Activated CD4-positive, alpha-beta memory T cell treated with anti-CD3 and anti-CD28 coated beads, Interleukin-2, amount 10 ng/mL, durations not matched to agents 7 days and 5 days (primary cell): ENCODE measurements around the gene LRRC55. TPM values are rescaled to one million over a fixed set of nuclear protein-coding genes. Genes with fewer than 3 reads are reported as not detected.

Experiments
- CTCF ChIA-PET: fragments of 350-600 bp; sonication (Branson Sonifier 250); formaldehyde crosslinking; loops from one replicate; lab custom pipeline; 2021; ENCODE audit warnings: antibody characterized with exemption, inconsistent platforms; lab: Charles Lee
- POLR2A ChIA-PET: fragments of 350-600 bp; sonication (Branson Sonifier 250); formaldehyde crosslinking; loops from one replicate; lab custom pipeline; 2021; ENCODE audit warnings: antibody characterized with exemption; lab: Charles Lee
- DNase-seq: peaks from one replicate; pipeline ENCODE4 v3.0.0-alpha.2; 2020
- H3K27ac Mint-ChIP-seq: one replicate; pipeline ENCODE4 v1.8.0; 2021; ENCODE audit warnings: mild to moderate bottlenecking, mixed read lengths
- H3K27me3 Mint-ChIP-seq: one replicate; pipeline ENCODE4 v1.8.0; 2021; ENCODE audit warnings: mixed read lengths
- H3K36me3 Mint-ChIP-seq: one replicate; pipeline ENCODE4 v1.8.0; 2021; ENCODE audit warnings: low read depth, mixed read lengths
- H3K4me1 Mint-ChIP-seq: one replicate; pipeline ENCODE4 v1.8.0; 2021; ENCODE audit warnings: mixed read lengths
- H3K4me3 Mint-ChIP-seq: one replicate; pipeline ENCODE4 v1.8.0; 2021; ENCODE audit warnings: mild to moderate bottlenecking, mixed read lengths
- H3K9me3 Mint-ChIP-seq: one replicate; pipeline ENCODE4 v1.8.0; 2021; ENCODE audit warnings: mixed read lengths
- total RNA-seq, 2 experiments: library from RNA; stranded (reverse); gene quantifications; one replicate each; pipeline ENCODE4 v1.2.3, GENCODE V29; 2021

LRRC55 gene, protein sequence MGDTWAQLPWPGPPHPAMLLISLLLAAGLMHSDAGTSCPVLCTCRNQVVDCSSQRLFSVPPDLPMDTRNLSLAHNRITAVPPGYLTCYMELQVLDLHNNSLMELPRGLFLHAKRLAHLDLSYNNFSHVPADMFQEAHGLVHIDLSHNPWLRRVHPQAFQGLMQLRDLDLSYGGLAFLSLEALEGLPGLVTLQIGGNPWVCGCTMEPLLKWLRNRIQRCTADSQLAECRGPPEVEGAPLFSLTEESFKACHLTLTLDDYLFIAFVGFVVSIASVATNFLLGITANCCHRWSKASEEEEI
- not detected for total RNA-seq

- no peaks in the 10 kb centered on the region for H3K4me1 Mint-ChIP-seq
- H3K27ac Mint-ChIP-seq = no peak within 1 kb of the TSS
- ChIA-PET POLR2A (no interaction called here), CTCF (no interaction called here)
- H3K36me3 Mint-ChIP-seq = no peaks in the 10 kb centered on the region
- no peaks in the 10 kb centered on the region for H3K9me3 Mint-ChIP-seq
- no peak for DNase-seq
- peaks cover 15% of the 10 kb centered on the region for H3K27me3 Mint-ChIP-seq
- no peak within 1 kb of the TSS for H3K4me3 Mint-ChIP-seq
Observed at GRCh38 chr11:57181678-57182305, at the start of gene LRRC55. LRRC55 (plus strand) TSS chr11:57181953; CDS start chr11:57182023, 70 bp downstream.

GRCh38 chr11:57133366-57134038, 48.3 kb upstream of the LRRC55 start:
- Mint-ChIP-seq H3K4me3 (no peak overlapping the region), H3K27ac (no peak overlapping the region)
- POLR2A ChIA-PET = no interaction called here

DNA sequence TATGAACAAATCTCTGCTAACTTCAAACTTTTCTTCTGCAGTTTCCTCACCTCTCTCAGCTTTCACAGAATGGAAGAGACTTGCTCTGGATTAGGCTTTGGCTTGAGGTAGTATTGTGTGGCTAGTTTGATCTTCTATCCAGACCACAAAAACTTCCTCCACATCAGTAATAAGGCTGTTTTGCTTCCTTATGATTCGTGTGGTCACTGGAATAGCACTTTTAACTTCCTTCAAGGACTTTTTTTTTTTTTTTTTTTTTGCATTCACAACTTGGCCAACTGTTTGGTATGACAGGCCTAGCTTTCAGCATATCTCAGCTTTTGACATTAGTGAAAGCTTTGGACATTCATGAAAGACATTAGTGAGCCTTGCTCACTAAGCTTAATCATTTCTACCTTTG, 47.5 kb upstream of the LRRC55 start:
- Mint-ChIP-seq H3K9me3 (no peaks in the 10 kb centered on the region), H3K27ac (no peak overlapping the region)
- CTCF ChIA-PET = interaction anchor here (1.6 kb wide), 1 partner anchor 115 kb away, joined by 7 read pairs; no protein-coding TSS in a partner anchor

More at GRCh38 chr11:57133366-57134038, 48.3 kb upstream of the LRRC55 start:
- Mint-ChIP-seq H3K27me3 (peaks cover 2% of the 10 kb centered on the region), H3K9me3 (no peaks in the 10 kb centered on the region), H3K36me3 (no peaks in the 10 kb centered on the region), H3K4me1 (no peaks in the 10 kb centered on the region)
- CTCF ChIA-PET = interaction anchor here (1.6 kb wide), 1 partner anchor 115 kb away, joined by 7 read pairs; no protein-coding TSS in a partner anchor
- no peak for DNase-seq

DNA sequence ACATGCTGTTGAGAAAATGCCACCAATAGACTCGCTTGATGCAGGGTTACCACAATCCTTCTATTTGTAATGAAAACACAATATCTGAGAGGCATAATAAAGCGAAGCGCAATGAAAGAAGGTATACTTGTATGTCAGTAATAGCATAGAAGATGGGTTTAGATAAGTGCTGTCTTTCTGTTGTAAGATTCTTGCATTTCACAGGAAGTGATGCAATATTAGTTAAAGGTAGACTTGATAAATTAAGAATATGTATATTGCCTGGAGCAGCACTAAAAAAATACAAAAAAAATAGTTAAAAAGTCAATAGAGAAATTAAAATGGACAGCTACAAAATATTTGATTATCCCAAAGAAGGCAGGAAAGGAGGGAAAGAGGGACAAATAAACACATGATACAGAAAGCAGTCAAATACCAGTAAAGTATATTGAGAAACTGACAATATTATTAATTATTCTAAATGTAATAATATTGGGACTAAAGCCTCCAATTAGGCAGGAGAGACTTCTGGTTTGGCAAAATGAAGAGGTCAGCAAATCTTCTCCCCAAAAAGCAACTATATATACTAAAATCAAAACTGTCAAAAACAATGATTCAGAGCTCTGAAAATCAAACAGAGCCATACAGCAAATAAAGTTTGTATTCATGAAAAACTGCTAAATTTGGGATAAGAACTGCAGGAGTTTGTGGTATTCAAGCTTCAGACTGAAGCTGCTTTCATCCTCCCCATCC, 46.6 kb upstream of the LRRC55 start:
- ChIA-PET CTCF (no interaction called here), POLR2A (no interaction called here)
- Mint-ChIP-seq H3K9me3 (no peaks in the 10 kb centered on the region), H3K36me3 (no peaks in the 10 kb centered on the region), H3K27me3 (peaks cover 2% of the 10 kb centered on the region), H3K27ac (no peak overlapping the region), H3K4me3 (no peak overlapping the region), H3K4me1 (no peaks in the 10 kb centered on the region)
- DNase-seq = no peak

More for the DNA sequence above, 47.5 kb upstream of the LRRC55 start:
- Mint-ChIP-seq H3K4me3 (no peak overlapping the region), H3K27me3 (peaks cover 2% of the 10 kb centered on the region), H3K36me3 (no peaks in the 10 kb centered on the region), H3K4me1 (no peaks in the 10 kb centered on the region)
- POLR2A ChIA-PET = no interaction called here
- no peak for DNase-seq

DNA sequence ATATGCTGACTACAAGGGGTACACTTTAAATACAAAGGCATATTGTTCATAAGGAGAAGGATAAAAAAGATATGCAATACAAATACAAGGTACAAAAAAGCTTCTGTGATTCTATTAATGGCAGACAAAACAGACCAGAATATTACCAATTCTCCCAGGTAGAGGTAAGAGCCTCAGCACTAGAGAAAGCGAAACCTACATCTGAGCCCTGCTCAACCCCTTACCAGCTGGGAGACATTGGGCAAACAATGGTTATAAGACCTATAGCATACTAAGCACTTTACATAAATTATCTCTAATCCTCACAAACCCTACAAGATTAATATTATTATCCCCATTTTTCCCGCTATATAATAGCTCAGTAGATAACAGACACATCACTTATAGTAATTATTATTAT, 41.2 kb upstream of the LRRC55 start:
- DNase-seq = no peak
- ChIA-PET CTCF (no interaction called here), POLR2A (no interaction called here)
- H3K4me1 Mint-ChIP-seq = no peaks in the 10 kb centered on the region
- no peaks in the 10 kb centered on the region for H3K36me3 Mint-ChIP-seq
- no peak overlapping the region for H3K27ac Mint-ChIP-seq
- no peak overlapping the region for H3K4me3 Mint-ChIP-seq
- peaks cover 4% of the 10 kb centered on the region for H3K27me3 Mint-ChIP-seq
- no peaks in the 10 kb centered on the region for H3K9me3 Mint-ChIP-seq

- H3K27ac Mint-ChIP-seq = no peak overlapping the region
- peaks cover 4% of the 10 kb centered on the region for H3K27me3 Mint-ChIP-seq
- CTCF ChIA-PET = no interaction called here
- POLR2A ChIA-PET = no interaction called here
- DNase-seq = no peak
- H3K4me3 Mint-ChIP-seq = no peak overlapping the region
- no peaks in the 10 kb centered on the region for H3K36me3 Mint-ChIP-seq
- no peaks in the 10 kb centered on the region for H3K9me3 Mint-ChIP-seq
- H3K4me1 Mint-ChIP-seq = no peaks in the 10 kb centered on the region
Observed at GRCh38 chr11:57143459-57143858, 38.3 kb upstream of the LRRC55 start.

DNA sequence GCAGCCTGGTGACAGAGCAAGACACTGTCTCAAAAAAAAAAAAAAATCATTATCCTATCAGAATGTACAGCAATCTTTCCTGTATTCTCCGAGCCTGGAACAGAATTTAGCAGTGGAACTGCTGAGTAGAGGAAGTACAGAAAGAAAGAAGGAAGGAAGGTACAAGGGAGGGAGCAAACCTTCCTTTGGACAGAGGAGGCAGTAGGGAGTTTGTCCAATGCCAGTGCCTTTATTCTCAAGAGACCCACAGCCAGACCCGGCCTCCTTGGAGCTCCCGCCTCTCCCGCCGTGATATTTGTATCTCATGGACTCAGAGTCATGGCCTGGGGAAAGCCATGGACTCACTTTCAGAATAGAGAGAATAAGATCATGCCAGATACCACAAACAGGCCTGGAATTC, 37.7 kb upstream of the LRRC55 start:
- peaks cover 4% of the 10 kb centered on the region for H3K27me3 Mint-ChIP-seq
- CTCF ChIA-PET = no interaction called here
- DNase-seq = no peak
- POLR2A ChIA-PET = no interaction called here
- H3K9me3 Mint-ChIP-seq = no peaks in the 10 kb centered on the region
- no peak overlapping the region for H3K4me3 Mint-ChIP-seq
- H3K36me3 Mint-ChIP-seq = no peaks in the 10 kb centered on the region
- no peak overlapping the region for H3K27ac Mint-ChIP-seq
- no peaks in the 10 kb centered on the region for H3K4me1 Mint-ChIP-seq

- Mint-ChIP-seq H3K27ac (no peak overlapping the region), H3K4me3 (no peak overlapping the region), H3K9me3 (no peaks in the 10 kb centered on the region), H3K36me3 (no peaks in the 10 kb centered on the region), H3K27me3 (peaks cover 4% of the 10 kb centered on the region), H3K4me1 (no peaks in the 10 kb centered on the region)
- CTCF ChIA-PET = interaction anchor here (1.6 kb wide), 1 partner anchor 105 kb away, joined by 3 read pairs; no protein-coding TSS in a partner anchor
- POLR2A ChIA-PET = no interaction called here
- no peak for DNase-seq
Observed at GRCh38 chr11:57144531-57145320, 37.0 kb upstream of the LRRC55 start.

GRCh38 chr11:57146301-57146700, 35.5 kb upstream of the LRRC55 start:
- Mint-ChIP-seq H3K27ac (no peak overlapping the region), H3K4me3 (no peak overlapping the region), H3K4me1 (no peaks in the 10 kb centered on the region), H3K36me3 (no peaks in the 10 kb centered on the region), H3K9me3 (no peaks in the 10 kb centered on the region), H3K27me3 (peaks cover 4% of the 10 kb centered on the region)
- ChIA-PET POLR2A (no interaction called here), CTCF (no interaction called here)
- no peak for DNase-seq

DNA sequence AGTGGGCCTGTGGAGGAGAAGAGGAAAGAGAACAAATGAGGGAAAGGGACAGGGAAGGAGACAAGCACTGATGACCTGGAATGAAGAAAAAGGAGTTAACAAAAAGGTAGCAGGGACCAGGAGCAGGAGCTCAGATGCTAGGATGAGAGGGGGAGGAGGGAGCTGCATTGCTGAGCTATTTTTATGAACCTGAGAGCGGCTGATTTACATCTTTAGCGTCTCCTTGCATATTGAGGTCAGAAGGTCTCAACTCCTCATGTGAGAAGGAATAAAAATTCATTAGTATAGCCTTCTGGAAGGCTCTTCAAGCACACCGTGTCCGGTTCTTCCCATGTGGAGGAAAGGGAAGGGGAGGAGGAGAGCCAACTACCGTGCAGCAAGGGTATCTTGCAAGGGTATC, 33.1 kb upstream of the LRRC55 start:
- H3K27me3 Mint-ChIP-seq = peaks cover 2% of the 10 kb centered on the region
- H3K4me1 Mint-ChIP-seq = no peaks in the 10 kb centered on the region
- POLR2A ChIA-PET = no interaction called here
- no peak for DNase-seq
- H3K4me3 Mint-ChIP-seq = no peak overlapping the region
- H3K36me3 Mint-ChIP-seq = no peaks in the 10 kb centered on the region
- H3K27ac Mint-ChIP-seq = no peak overlapping the region
- CTCF ChIA-PET = no interaction called here
- H3K9me3 Mint-ChIP-seq = no peaks in the 10 kb centered on the region

- Mint-ChIP-seq H3K27ac (no peak overlapping the region), H3K4me3 (no peak overlapping the region), H3K9me3 (no peaks in the 10 kb centered on the region), H3K36me3 (no peaks in the 10 kb centered on the region), H3K4me1 (no peaks in the 10 kb centered on the region), H3K27me3 (peaks cover 4% of the 10 kb centered on the region)
- ChIA-PET CTCF (interaction anchor here (1.0 to 1.4 kb wide), 2 partner anchors 99 to 310 kb away, joined by 4 read pairs; no protein-coding TSS in a partner anchor), POLR2A (no interaction called here)
- no peak for DNase-seq
Observed at GRCh38 chr11:57150454-57150917, 31.3 kb upstream of the LRRC55 start.

GRCh38 chr11:57152134-57152533, 29.6 kb upstream of the LRRC55 start:
- Mint-ChIP-seq H3K9me3 (no peaks in the 10 kb centered on the region), H3K27me3 (peaks cover 4% of the 10 kb centered on the region), H3K4me3 (no peak overlapping the region), H3K4me1 (no peaks in the 10 kb centered on the region), H3K27ac (no peak overlapping the region), H3K36me3 (no peaks in the 10 kb centered on the region)
- no peak for DNase-seq
- CTCF ChIA-PET = no interaction called here
- POLR2A ChIA-PET = no interaction called here
